ENCODE measurements around the gene FUT6. TPM values are rescaled to one million over a fixed set of nuclear protein-coding genes. Genes with fewer than 3 reads are reported as not detected.

Gene FUT6, protein sequence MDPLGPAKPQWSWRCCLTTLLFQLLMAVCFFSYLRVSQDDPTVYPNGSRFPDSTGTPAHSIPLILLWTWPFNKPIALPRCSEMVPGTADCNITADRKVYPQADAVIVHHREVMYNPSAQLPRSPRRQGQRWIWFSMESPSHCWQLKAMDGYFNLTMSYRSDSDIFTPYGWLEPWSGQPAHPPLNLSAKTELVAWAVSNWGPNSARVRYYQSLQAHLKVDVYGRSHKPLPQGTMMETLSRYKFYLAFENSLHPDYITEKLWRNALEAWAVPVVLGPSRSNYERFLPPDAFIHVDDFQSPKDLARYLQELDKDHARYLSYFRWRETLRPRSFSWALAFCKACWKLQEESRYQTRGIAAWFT
- total RNA-seq (2022; extraction: Qiagen RNA extraction; ENCODE audit: low read depth): not detected in 5 replicates

GRCh38 chr19:5839065-5840017 is at the start of gene FUT6:
Gene FUT6, minus strand, starts transcription at chr19:5839702. Its CDS starts 7,135 bp downstream, at chr19:5832567.

DNA sequence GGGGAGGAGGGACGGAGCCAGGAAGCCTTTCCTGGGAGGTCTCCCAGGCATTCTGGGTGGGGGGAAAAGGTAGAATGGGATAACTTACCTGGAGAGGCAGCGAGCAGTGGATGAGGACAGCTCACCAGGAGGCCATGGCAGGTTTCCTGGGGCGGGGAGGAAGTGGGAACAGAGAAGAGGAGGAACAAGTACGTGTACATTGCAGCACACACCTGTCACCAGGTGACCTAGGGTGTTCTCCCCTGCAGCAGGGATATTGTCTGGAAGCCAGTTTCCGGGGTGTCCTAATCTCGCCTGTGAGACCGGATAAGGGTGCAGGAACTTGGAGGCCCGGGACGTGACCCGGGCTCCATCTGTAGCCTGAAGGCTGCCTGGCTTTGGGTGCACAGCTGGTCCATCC is 11.8 kb upstream of the FUT6 start, which contains the start of gene FUT3:
FUT3 (minus strand) TSS at position 148 of the 400 bp plus-strand sequence.

GRCh38 chr19:5804516-5805461 is 34.7 kb downstream of the FUT6 start, which contains the start of gene NRTN:
Gene NRTN, plus strand, starts transcription at chr19:5805067. Its CDS starts 19,099 bp downstream, at chr19:5824166.

DNA sequence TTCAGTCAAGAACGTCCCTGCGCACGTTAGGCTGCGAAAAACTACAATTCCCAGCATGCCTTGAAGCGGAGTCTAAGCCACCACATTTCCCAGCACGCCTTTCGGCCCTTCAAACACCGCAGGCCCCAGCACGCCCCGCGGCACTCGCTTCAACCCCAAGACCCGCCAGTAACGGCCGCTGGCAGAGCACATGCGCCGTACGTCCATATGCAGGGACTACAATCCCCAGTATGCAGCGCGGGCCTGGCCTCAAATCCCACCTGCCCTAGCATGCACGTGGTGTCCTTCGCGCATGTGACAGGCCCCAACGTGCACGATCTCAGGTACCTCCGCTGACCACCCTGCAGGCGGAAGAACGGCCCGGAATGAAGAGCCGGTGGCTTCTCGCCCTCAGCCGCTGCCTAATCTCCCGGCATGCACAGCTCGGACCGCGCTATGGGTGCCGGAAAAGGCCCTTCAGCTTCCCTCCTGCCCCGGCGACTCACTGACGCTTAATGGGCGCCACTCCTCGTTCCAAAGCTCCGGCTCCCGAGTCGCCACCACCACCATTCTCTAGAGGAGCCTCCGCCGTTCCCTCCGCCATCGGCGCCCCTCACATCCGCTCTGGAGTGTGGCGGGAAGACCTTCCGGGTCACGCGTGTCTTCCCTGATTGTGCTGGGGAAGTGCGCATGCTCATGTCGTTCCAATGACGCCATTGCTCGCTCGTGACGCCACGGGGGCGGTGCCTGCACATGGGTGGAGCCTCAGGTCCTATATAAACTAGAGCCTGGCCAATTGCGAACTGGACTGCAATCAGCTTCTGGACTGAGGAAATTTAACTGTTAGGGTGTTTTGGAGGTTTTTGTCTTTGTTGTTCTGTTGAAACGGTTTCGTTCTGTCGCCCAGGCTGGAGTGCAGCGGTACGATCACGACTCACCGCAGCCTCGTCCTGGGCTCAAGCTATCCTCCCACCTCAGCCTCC is 48.7 kb downstream of the FUT6 start, which contains the start of gene DUS3L:
DUS3L (minus strand) TSS at position 605 of the 962 bp plus-strand sequence; CDS start at position 583, 22 bp downstream.

GRCh38 chr19:5784581-5785147 is 54.8 kb downstream of the FUT6 start, which contains the start of gene PRR22:
Gene PRR22, minus strand, starts transcription at chr19:5784746. Its CDS starts 86 bp downstream, at chr19:5784660.

Other genes starting within 250 kb of the FUT6 start
- 25.7 to 36.2 TPM (median 34.0 TPM) in 5 replicates for gene SAFB2, start 216.9 kb downstream of the FUT6 start, total RNA-seq (2022; extraction: Qiagen RNA extraction; ENCODE audit: low read depth)
- 49.4 to 56.8 TPM (median 52.6 TPM) in 5 replicates for gene SAFB, start 216.6 kb downstream of the FUT6 start, total RNA-seq (2022; extraction: Qiagen RNA extraction; ENCODE audit: low read depth)
- 49.7 to 74.6 TPM (median 63.9 TPM) in 5 replicates for gene MICOS13, start 159.2 kb downstream of the FUT6 start, total RNA-seq (2022; extraction: Qiagen RNA extraction; ENCODE audit: low read depth)
- 3.6 to 5.1 TPM (median 4.7 TPM) in 5 replicates for gene HSD11B1L, start 158.7 kb downstream of the FUT6 start, total RNA-seq (2022; extraction: Qiagen RNA extraction; ENCODE audit: low read depth)
- 707 to 899 TPM (median 777 TPM) in 5 replicates for gene RPL36, start 149.4 kb downstream of the FUT6 start, total RNA-seq (2022; extraction: Qiagen RNA extraction; ENCODE audit: low read depth)
- gene LONP1, start 119.6 kb downstream of the FUT6 start, total RNA-seq (2022; extraction: Qiagen RNA extraction; ENCODE audit: low read depth): 47.9 to 61.8 TPM (median 60.1 TPM) in 5 replicates
- gene CATSPERD, start 119.1 kb downstream of the FUT6 start, total RNA-seq (2022; extraction: Qiagen RNA extraction; ENCODE audit: low read depth): not detected in 5 replicates
- 1.3 to 3.4 TPM (median 2.9 TPM) in 5 replicates for gene PRR22, start 55.0 kb downstream of the FUT6 start, total RNA-seq (2022; extraction: Qiagen RNA extraction; ENCODE audit: low read depth)
- 25.9 to 32.3 TPM (median 28.6 TPM) in 5 replicates for gene DUS3L, start 48.5 kb downstream of the FUT6 start, total RNA-seq (2022; extraction: Qiagen RNA extraction; ENCODE audit: low read depth)
- gene NRTN, start 34.6 kb downstream of the FUT6 start, total RNA-seq (2022; extraction: Qiagen RNA extraction; ENCODE audit: low read depth): 0.85 to 1.6 TPM (median 1.5 TPM) in 5 replicates
- 0.20 TPM in 1 of 5 replicates, not detected in the others for gene FUT3, start 11.7 kb upstream of the FUT6 start, total RNA-seq (2022; extraction: Qiagen RNA extraction; ENCODE audit: low read depth)
- not detected in 5 replicates for gene FUT5, start 30.8 kb upstream of the FUT6 start, total RNA-seq (2022; extraction: Qiagen RNA extraction; ENCODE audit: low read depth)
- gene NDUFA11, start 64.1 kb upstream of the FUT6 start, total RNA-seq (2022; extraction: Qiagen RNA extraction; ENCODE audit: low read depth): 223 to 297 TPM (median 285 TPM) in 5 replicates
- 0.21 to 0.65 TPM (median 0.61 TPM) in 5 replicates for gene VMAC, start 65.2 kb upstream of the FUT6 start, total RNA-seq (2022; extraction: Qiagen RNA extraction; ENCODE audit: low read depth)
- gene CAPS, start 74.6 kb upstream of the FUT6 start, total RNA-seq (2022; extraction: Qiagen RNA extraction; ENCODE audit: low read depth): 0.86 to 1.5 TPM (median 0.96 TPM) in 5 replicates
- gene RANBP3, start 138.4 kb upstream of the FUT6 start, total RNA-seq (2022; extraction: Qiagen RNA extraction; ENCODE audit: low read depth): 39.7 to 43.9 TPM (median 43.0 TPM) in 5 replicates